Karpas-422 (cell line): Measurements from ENCODE around the gene CHPF2. TPM values are rescaled to one million over a fixed set of nuclear protein-coding genes. Genes with fewer than 3 reads are reported as not detected.

Source experiments
- DNase-seq: peaks from one replicate; pipeline ENCODE4 v3.0.0-alpha.2; 2015
- H2AFZ ChIP-seq: fragments of 200-600 bp; sonication (generic); 2 replicates; pipeline ENCODE4 v1.6.1; 2014; ENCODE audit warnings: antibody characterized with exemption, low read length, mixed read lengths
- H3K27ac ChIP-seq: fragments of 200-600 bp; sonication (generic); 2 replicates; pipeline ENCODE4 v1.5.1; 2014; ENCODE audit warnings: mild to moderate bottlenecking, low read length, moderate library complexity
- H3K27me3 ChIP-seq: fragments of 200-600 bp; sonication (generic); 2 replicates; pipeline ENCODE4 v1.6.1; 2014; ENCODE audit warnings: low read length, mixed read lengths
- H3K36me3 ChIP-seq: fragments of 200-600 bp; sonication (generic); 2 replicates; pipeline ENCODE4 v1.6.1; 2014; ENCODE audit warnings: low read length, mixed read lengths; ENCODE audit not compliant: insufficient read depth
- H3K4me1 ChIP-seq: fragments of 200-600 bp; sonication (generic); 2 replicates; pipeline ENCODE4 v1.6.1; 2014; ENCODE audit warnings: mild to moderate bottlenecking, low read length, mixed read lengths
- H3K4me2 ChIP-seq: fragments of 200-600 bp; sonication (generic); 2 replicates; pipeline ENCODE4 v1.6.1; 2014; ENCODE audit warnings: low read length, low read depth, mild to moderate bottlenecking; ENCODE audit not compliant: poor library complexity, severe bottlenecking
- H3K4me3 ChIP-seq: fragments of 200-600 bp; sonication (generic); 2 replicates; pipeline ENCODE4 v1.5.1; 2014; ENCODE audit warnings: mild to moderate bottlenecking, antibody characterized with exemption, low read length, mixed read lengths
- H3K79me2 ChIP-seq: fragments of 200-600 bp; sonication (generic); 2 replicates; pipeline ENCODE4 v1.6.1; 2014; ENCODE audit warnings: mild to moderate bottlenecking, low read length, mixed read lengths
- H3K9ac ChIP-seq: fragments of 200-600 bp; sonication (generic); 2 replicates; pipeline ENCODE4 v1.6.0; 2014; ENCODE audit warnings: low read length
- H3K9me2 ChIP-seq: fragments of 200-600 bp; sonication (generic), shearing (Covaris generic); replicated peaks from 2 replicates; pipeline ENCODE4 v1.6.0; 2014; ENCODE audit warnings: mild to moderate bottlenecking, low read length, moderate library complexity; ENCODE audit not compliant: insufficient read depth
- H3K9me3 ChIP-seq: fragments of 300-700, 200-600 bp; sonication (generic); 2 replicates; pipeline ENCODE4 v1.6.1; 2014; ENCODE audit warnings: low read length, mixed read lengths
- H4K20me1 ChIP-seq: fragments of 200-600 bp; sonication (generic); 2 replicates; pipeline ENCODE4 v1.6.1; 2014; ENCODE audit warnings: mild to moderate bottlenecking, antibody characterized with exemption, low read length, low read depth; ENCODE audit not compliant: insufficient read depth
- total RNA-seq: library from RNA; depleted of rRNA; stranded (reverse); fragments of >200 nt; shearing (Covaris generic); gene quantifications from 2 replicates; pipeline ENCODE4 v1.2.3, GENCODE V29; 2014; ENCODE audit warnings: low replicate concordance

Gene CHPF2
- total RNA-seq, 1 experiment from 2014 or later, result 24.7 TPM

- H4K20me1 ChIP-seq, result no peaks in the 10 kb centered on the region
- no peak overlapping the region for H3K9ac ChIP-seq
- H2AFZ ChIP-seq, result no peak overlapping the region
These were observed 42.9 kb downstream of the CHPF2 start for GRCh38 chr7:151274936-151275812.

GRCh38 chr7:151275813-151276577, 43.7 kb downstream of the CHPF2 start:
- peak overlapping the region; percentile 48; the same call in 1 of the 2 replicates for H3K4me3 ChIP-seq

More at GRCh38 chr7:151274936-151275812, 42.9 kb downstream of the CHPF2 start:
- Histone ChIP-seq H3K27ac (no peak overlapping the region), H3K9me3 (no peaks in the 10 kb centered on the region), H3K79me2 (no peaks in the 10 kb centered on the region), H3K4me2 (no peak overlapping the region), H3K27me3 (no peaks in the 10 kb centered on the region), H3K4me1 (peaks cover 7% of the 10 kb centered on the region), H3K36me3 (no peaks in the 10 kb centered on the region), H3K9me2 (no peaks in the 10 kb centered on the region), H3K4me3 (no peak overlapping the region)
- DNase-seq, result no peak

GRCh38 chr7:151276666-151277590, 44.6 kb downstream of the CHPF2 start:
- peak overlapping the region; percentile 49 for H3K9ac ChIP-seq
- H3K79me2 ChIP-seq, result no peaks in the 10 kb centered on the region
- H3K4me2 ChIP-seq, result peak overlapping the region; percentile 49
- no peaks in the 10 kb centered on the region for H3K9me2 ChIP-seq
- peak overlapping the region; percentile 48; the same call in 1 of the 2 replicates for H3K4me3 ChIP-seq
- H3K27me3 ChIP-seq, result no peaks in the 10 kb centered on the region
- H2AFZ ChIP-seq, result peak overlapping the region; percentile 88
- no peaks in the 10 kb centered on the region for H4K20me1 ChIP-seq
- H3K36me3 ChIP-seq, result no peaks in the 10 kb centered on the region
- peaks cover 7% of the 10 kb centered on the region for H3K4me1 ChIP-seq
- no peak overlapping the region for H3K27ac ChIP-seq
- no peaks in the 10 kb centered on the region for H3K9me3 ChIP-seq
- peak; percentile 88 for DNase-seq

More at GRCh38 chr7:151275813-151276577, 43.7 kb downstream of the CHPF2 start:
- H3K9me2 ChIP-seq, result no peaks in the 10 kb centered on the region
- H3K4me2 ChIP-seq, result peak overlapping the region; percentile 49
- no peaks in the 10 kb centered on the region for H3K9me3 ChIP-seq
- no peaks in the 10 kb centered on the region for H3K27me3 ChIP-seq
- H3K36me3 ChIP-seq, result no peaks in the 10 kb centered on the region
- no peak for DNase-seq
- H3K4me1 ChIP-seq, result peaks cover 7% of the 10 kb centered on the region
- H4K20me1 ChIP-seq, result no peaks in the 10 kb centered on the region
- no peaks in the 10 kb centered on the region for H3K79me2 ChIP-seq
- H2AFZ ChIP-seq, result no peak overlapping the region
- no peak overlapping the region for H3K27ac ChIP-seq
- 0 out of 2 replicates have a peak overlapping the region, but pooled peaks have one; percentile 49 for H3K9ac ChIP-seq

- 0 out of 2 replicates have a peak overlapping the region, but pooled peaks have one; percentile 29 for H3K9ac ChIP-seq
- H2AFZ ChIP-seq, result peak overlapping the region; percentile 88
- no peaks in the 10 kb centered on the region for H3K36me3 ChIP-seq
- no peak overlapping the region for H3K4me2 ChIP-seq
- H3K9me2 ChIP-seq, result no peaks in the 10 kb centered on the region
- no peaks in the 10 kb centered on the region for H3K9me3 ChIP-seq
- no peaks in the 10 kb centered on the region for H4K20me1 ChIP-seq
- no peaks in the 10 kb centered on the region for H3K79me2 ChIP-seq
- H3K27me3 ChIP-seq, result no peaks in the 10 kb centered on the region
- DNase-seq, result no peak
- no peak overlapping the region for H3K27ac ChIP-seq
- peaks cover 7% of the 10 kb centered on the region for H3K4me1 ChIP-seq
- no peak overlapping the region for H3K4me3 ChIP-seq
These were observed 45.3 kb downstream of the CHPF2 start for GRCh38 chr7:151277631-151278030.

GRCh38 chr7:151278949-151279348, 46.7 kb downstream of the CHPF2 start:
- Histone ChIP-seq H2AFZ (no peak overlapping the region), H3K9me2 (no peaks in the 10 kb centered on the region), H3K4me3 (no peak overlapping the region), H3K4me2 (no peak overlapping the region), H3K27me3 (no peaks in the 10 kb centered on the region), H4K20me1 (no peaks in the 10 kb centered on the region), H3K9ac (no peak overlapping the region), H3K36me3 (no peaks in the 10 kb centered on the region), H3K27ac (no peak overlapping the region), H3K79me2 (no peaks in the 10 kb centered on the region), H3K9me3 (no peaks in the 10 kb centered on the region), H3K4me1 (peaks cover 7% of the 10 kb centered on the region)
- no peak for DNase-seq

- Histone ChIP-seq H3K79me2 (no peaks in the 10 kb centered on the region), H3K27ac (no peak overlapping the region), H3K27me3 (no peaks in the 10 kb centered on the region), H2AFZ (no peak overlapping the region; the same call in 1 of the 2 replicates), H3K9me3 (no peaks in the 10 kb centered on the region), H3K4me3 (no peak overlapping the region), H3K9me2 (no peaks in the 10 kb centered on the region), H3K4me1 (peaks cover 9% of the 10 kb centered on the region), H3K9ac (no peak overlapping the region), H4K20me1 (no peaks in the 10 kb centered on the region), H3K4me2 (no peak overlapping the region), H3K36me3 (no peaks in the 10 kb centered on the region)
- DNase-seq, result no peak
These were observed 47.6 kb downstream of the CHPF2 start for GRCh38 chr7:151279868-151280267.

GRCh38 chr7:151280388-151281019, 48.2 kb downstream of the CHPF2 start:
- H3K4me1 ChIP-seq, result peaks cover 15% of the 10 kb centered on the region
- H3K4me2 ChIP-seq, result no peak overlapping the region
- no peak overlapping the region for H3K27ac ChIP-seq
- no peak overlapping the region for H3K9ac ChIP-seq
- no peaks in the 10 kb centered on the region for H3K9me2 ChIP-seq
- H2AFZ ChIP-seq, result no peak overlapping the region
- H3K4me3 ChIP-seq, result no peak overlapping the region
- DNase-seq, result no peak
- H3K9me3 ChIP-seq, result no peaks in the 10 kb centered on the region
- H3K27me3 ChIP-seq, result no peaks in the 10 kb centered on the region
- no peaks in the 10 kb centered on the region for H3K36me3 ChIP-seq
- H3K79me2 ChIP-seq, result no peaks in the 10 kb centered on the region
- no peaks in the 10 kb centered on the region for H4K20me1 ChIP-seq
